ENCODE measurements around the gene PXDN. TPM values are rescaled to one million over a fixed set of nuclear protein-coding genes. Genes with fewer than 3 reads are reported as not detected.
"Not testable (repeated sequence)": the region's sequence is repeated elsewhere in the genome, so short reads cannot be mapped to it uniquely, and the experiment has no call there.

PXDN gene
- total RNA-seq, 1 experiment from 2014 or later = 146 TPM

DNA sequence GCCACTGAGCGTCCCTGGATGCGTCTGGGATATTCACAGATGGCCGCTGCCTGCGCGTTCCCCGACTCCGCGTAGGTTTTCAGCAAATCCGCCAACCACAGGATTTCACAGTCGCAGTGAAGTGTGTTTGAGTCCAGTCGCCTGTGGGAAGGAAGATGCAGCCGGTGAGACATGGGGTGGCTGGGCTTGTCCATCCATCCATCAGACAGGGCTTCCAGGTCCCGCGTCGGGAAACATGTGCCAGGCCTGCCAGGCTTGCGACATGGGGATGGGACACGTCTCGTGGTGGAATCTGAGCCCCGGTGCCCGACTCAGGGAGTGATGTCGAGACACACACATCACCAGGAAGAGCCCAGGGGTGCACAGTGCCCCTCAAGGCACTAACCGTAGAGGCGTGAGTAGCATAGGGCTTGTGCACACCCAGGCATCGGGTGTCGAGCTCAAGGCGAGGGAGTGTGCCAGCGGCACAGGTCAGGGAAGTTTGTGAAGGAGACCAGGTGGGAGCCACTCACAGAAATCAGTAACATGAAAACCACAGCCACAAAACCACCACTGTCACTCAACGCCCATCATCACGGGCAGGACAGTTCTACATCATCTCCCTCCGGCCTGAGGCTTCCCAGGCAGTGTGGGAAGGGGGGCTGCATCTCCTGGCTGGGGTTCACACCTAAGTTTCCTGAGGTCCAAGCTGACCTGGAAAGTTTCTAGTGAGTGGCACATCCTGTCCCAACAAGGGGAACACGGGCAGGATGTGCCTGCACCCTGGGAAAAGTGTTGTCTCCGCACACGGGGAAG lies 63.9 kb downstream of the PXDN start (continued):
- TF ChIP-seq, protein P1, sequence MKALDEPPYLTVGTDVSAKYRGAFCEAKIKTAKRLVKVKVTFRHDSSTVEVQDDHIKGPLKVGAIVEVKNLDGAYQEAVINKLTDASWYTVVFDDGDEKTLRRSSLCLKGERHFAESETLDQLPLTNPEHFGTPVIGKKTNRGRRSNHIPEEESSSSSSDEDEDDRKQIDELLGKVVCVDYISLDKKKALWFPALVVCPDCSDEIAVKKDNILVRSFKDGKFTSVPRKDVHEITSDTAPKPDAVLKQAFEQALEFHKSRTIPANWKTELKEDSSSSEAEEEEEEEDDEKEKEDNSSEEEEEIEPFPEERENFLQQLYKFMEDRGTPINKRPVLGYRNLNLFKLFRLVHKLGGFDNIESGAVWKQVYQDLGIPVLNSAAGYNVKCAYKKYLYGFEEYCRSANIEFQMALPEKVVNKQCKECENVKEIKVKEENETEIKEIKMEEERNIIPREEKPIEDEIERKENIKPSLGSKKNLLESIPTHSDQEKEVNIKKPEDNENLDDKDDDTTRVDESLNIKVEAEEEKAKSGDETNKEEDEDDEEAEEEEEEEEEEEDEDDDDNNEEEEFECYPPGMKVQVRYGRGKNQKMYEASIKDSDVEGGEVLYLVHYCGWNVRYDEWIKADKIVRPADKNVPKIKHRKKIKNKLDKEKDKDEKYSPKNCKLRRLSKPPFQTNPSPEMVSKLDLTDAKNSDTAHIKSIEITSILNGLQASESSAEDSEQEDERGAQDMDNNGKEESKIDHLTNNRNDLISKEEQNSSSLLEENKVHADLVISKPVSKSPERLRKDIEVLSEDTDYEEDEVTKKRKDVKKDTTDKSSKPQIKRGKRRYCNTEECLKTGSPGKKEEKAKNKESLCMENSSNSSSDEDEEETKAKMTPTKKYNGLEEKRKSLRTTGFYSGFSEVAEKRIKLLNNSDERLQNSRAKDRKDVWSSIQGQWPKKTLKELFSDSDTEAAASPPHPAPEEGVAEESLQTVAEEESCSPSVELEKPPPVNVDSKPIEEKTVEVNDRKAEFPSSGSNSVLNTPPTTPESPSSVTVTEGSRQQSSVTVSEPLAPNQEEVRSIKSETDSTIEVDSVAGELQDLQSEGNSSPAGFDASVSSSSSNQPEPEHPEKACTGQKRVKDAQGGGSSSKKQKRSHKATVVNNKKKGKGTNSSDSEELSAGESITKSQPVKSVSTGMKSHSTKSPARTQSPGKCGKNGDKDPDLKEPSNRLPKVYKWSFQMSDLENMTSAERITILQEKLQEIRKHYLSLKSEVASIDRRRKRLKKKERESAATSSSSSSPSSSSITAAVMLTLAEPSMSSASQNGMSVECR (CRISPR knock-in tag; IDR thresholded peaks at IDR 0.05; ENCODE audit: borderline replicate concordance) = no peak
- TF ChIP-seq JUN (CRISPR knock-in tag; IDR thresholded peaks at IDR 0.05) = no peak
- TF ChIP-seq IRF2 (CRISPR knock-in tag; IDR thresholded peaks at IDR 0.05; ENCODE audit: borderline replicate concordance, low read depth) = no peak
- TF ChIP-seq ZNF512 (CRISPR knock-in tag; IDR thresholded peaks at IDR 0.05; ENCODE audit: borderline replicate concordance) = no peak

- H3K4me1 Mint-ChIP-seq; H3K9me3 Mint-ChIP-seq; ATAC-seq; DNase-seq (ENCODE audit: low spot score); H3K27me3 Mint-ChIP-seq (ENCODE audit: low read depth); CTCF ChIA-PET; POLR2A ChIA-PET; H3K27ac Mint-ChIP-seq; H3K4me3 Mint-ChIP-seq: not testable (repeated sequence)
- H3K36me3 Mint-ChIP-seq = peaks cover 55% of the 10 kb centered on the region
Observed at GRCh38 chr2:1679488-1680039, 64.8 kb downstream of the PXDN start.

DNA sequence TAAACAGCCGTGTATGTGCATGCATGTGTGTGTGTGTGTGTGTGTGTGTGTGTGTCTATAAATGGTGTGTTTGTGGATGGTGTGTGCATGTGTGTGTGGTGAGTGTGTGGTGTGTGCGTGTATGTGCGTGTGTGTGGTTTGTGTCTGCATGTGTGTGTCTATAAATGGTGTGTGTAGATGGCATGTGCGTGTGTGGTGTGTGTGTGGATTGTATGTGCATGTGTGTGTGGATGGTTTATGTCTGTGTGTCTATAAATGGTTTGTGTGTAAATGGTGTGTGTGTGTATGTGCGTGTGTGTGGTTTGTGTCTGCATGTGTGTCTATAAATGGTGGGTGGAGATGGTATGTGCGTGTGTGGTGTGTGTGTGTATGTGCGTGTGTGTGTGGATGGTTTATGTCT lies 65.2 kb downstream of the PXDN start:
- H3K4me3 Mint-ChIP-seq; ATAC-seq; H3K27ac Mint-ChIP-seq; H3K9me3 Mint-ChIP-seq; H3K4me1 Mint-ChIP-seq; POLR2A ChIA-PET; DNase-seq (ENCODE audit: low spot score); H3K27me3 Mint-ChIP-seq (ENCODE audit: low read depth): not testable (repeated sequence)
- CTCF ChIA-PET = interaction anchor here (1.0 to 1.5 kb wide), 3 partner anchors 15 to 102 kb away, joined by 3 to 4 read pairs (median 4); no protein-coding TSS in a partner anchor
- H3K36me3 Mint-ChIP-seq = peaks cover 51% of the 10 kb centered on the region

GRCh38 chr2:1678609-1679008 lies 65.7 kb downstream of the PXDN start:
- Mint-ChIP-seq H3K27me3 (ENCODE audit: low read depth) (no peaks in the 10 kb centered on the region), H3K9me3 (no peaks in the 10 kb centered on the region), H3K27ac (no peak overlapping the region), H3K36me3 (peaks cover 52% of the 10 kb centered on the region), H3K4me3 (no peak overlapping the region), H3K4me1 (no peaks in the 10 kb centered on the region)
- POLR2A ChIA-PET = no interaction called here
- ATAC-seq = peak; percentile 51; the same call in 1 of the 2 replicates
- no peak for DNase-seq (ENCODE audit: low spot score)
- CTCF ChIA-PET = interaction anchor here (1.0 to 1.5 kb wide), 3 partner anchors 15 to 103 kb away, joined by 3 to 4 read pairs (median 4); no protein-coding TSS in a partner anchor
- TF ChIP-seq, protein P2, sequence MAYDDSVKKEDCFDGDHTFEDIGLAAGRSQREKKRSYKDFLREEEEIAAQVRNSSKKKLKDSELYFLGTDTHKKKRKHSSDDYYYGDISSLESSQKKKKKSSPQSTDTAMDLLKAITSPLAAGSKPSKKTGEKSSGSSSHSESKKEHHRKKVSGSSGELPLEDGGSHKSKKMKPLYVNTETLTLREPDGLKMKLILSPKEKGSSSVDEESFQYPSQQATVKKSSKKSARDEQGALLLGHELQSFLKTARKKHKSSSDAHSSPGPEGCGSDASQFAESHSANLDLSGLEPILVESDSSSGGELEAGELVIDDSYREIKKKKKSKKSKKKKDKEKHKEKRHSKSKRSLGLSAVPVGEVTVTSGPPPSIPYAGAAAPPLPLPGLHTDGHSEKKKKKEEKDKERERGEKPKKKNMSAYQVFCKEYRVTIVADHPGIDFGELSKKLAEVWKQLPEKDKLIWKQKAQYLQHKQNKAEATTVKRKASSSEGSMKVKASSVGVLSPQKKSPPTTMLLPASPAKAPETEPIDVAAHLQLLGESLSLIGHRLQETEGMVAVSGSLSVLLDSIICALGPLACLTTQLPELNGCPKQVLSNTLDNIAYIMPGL (CRISPR knock-in tag; IDR thresholded peaks at IDR 0.05) = no peak
- TF ChIP-seq, protein P3, sequence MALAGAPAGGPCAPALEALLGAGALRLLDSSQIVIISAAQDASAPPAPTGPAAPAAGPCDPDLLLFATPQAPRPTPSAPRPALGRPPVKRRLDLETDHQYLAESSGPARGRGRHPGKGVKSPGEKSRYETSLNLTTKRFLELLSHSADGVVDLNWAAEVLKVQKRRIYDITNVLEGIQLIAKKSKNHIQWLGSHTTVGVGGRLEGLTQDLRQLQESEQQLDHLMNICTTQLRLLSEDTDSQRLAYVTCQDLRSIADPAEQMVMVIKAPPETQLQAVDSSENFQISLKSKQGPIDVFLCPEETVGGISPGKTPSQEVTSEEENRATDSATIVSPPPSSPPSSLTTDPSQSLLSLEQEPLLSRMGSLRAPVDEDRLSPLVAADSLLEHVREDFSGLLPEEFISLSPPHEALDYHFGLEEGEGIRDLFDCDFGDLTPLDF (CRISPR knock-in tag; IDR thresholded peaks at IDR 0.05) = no peak
- TF ChIP-seq USF1 (CRISPR knock-in tag; IDR thresholded peaks at IDR 0.05) = no peak
- TF ChIP-seq, protein P4, sequence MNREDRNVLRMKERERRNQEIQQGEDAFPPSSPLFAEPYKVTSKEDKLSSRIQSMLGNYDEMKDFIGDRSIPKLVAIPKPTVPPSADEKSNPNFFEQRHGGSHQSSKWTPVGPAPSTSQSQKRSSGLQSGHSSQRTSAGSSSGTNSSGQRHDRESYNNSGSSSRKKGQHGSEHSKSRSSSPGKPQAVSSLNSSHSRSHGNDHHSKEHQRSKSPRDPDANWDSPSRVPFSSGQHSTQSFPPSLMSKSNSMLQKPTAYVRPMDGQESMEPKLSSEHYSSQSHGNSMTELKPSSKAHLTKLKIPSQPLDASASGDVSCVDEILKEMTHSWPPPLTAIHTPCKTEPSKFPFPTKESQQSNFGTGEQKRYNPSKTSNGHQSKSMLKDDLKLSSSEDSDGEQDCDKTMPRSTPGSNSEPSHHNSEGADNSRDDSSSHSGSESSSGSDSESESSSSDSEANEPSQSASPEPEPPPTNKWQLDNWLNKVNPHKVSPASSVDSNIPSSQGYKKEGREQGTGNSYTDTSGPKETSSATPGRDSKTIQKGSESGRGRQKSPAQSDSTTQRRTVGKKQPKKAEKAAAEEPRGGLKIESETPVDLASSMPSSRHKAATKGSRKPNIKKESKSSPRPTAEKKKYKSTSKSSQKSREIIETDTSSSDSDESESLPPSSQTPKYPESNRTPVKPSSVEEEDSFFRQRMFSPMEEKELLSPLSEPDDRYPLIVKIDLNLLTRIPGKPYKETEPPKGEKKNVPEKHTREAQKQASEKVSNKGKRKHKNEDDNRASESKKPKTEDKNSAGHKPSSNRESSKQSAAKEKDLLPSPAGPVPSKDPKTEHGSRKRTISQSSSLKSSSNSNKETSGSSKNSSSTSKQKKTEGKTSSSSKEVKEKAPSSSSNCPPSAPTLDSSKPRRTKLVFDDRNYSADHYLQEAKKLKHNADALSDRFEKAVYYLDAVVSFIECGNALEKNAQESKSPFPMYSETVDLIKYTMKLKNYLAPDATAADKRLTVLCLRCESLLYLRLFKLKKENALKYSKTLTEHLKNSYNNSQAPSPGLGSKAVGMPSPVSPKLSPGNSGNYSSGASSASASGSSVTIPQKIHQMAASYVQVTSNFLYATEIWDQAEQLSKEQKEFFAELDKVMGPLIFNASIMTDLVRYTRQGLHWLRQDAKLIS (CRISPR knock-in tag; IDR thresholded peaks at IDR 0.05; ENCODE audit: borderline replicate concordance) = no peak
- no peak for TF ChIP-seq NR1H2 (CRISPR knock-in tag; IDR thresholded peaks at IDR 0.05)
- TF ChIP-seq, protein P5, sequence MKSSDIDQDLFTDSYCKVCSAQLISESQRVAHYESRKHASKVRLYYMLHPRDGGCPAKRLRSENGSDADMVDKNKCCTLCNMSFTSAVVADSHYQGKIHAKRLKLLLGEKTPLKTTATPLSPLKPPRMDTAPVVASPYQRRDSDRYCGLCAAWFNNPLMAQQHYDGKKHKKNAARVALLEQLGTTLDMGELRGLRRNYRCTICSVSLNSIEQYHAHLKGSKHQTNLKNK (CRISPR knock-in tag; IDR thresholded peaks at IDR 0.05) = no peak
- TF ChIP-seq ZNF416 (CRISPR knock-in tag; IDR thresholded peaks at IDR 0.05) = no peak
- no peak for TF ChIP-seq NR2C2 (CRISPR knock-in tag; IDR thresholded peaks at IDR 0.05)
